ENCODE results near the gene CDK10.

CDK10 gene, protein sequence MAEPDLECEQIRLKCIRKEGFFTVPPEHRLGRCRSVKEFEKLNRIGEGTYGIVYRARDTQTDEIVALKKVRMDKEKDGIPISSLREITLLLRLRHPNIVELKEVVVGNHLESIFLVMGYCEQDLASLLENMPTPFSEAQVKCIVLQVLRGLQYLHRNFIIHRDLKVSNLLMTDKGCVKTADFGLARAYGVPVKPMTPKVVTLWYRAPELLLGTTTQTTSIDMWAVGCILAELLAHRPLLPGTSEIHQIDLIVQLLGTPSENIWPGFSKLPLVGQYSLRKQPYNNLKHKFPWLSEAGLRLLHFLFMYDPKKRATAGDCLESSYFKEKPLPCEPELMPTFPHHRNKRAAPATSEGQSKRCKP

DNA sequence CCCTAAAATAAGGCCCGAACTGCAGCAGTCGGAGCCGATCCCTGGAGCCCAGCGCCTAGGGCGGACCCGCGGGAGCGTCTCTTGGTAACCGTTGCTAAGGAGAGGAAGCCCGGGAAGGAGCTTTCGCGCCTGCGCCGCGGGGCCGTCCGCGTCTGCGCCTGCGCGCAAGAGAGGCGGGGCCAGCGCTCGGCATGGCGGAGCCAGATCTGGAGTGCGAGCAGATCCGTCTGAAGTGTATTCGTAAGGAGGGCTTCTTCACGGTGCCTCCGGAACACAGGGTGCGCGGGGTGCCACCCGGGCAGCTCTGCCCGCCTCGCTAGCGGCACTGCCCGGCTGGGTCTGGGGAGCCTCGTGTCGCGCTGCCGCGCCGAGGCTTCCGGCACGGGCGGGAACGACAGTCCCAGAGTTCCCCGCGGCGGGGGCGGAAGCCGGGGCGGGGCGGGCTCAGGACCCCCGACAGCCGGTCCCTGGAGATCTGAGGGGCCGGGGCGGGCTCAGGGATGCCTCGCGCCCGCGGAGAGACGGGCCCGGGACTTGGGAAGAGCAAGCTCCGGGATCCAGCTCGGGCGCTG is at the start of gene CDK10:
CDK10 (plus strand) TSS at position 170 of the 572 bp plus-strand sequence; CDS start at position 192, 22 bp downstream.
- peak within 1 kb of the TSS; percentile 87 for H3K4me3 ChIP-seq (ENCODE audit: low read depth, low read length)
- DNase-seq (ENCODE audit: low read depth): no peak
- TF ChIP-seq, protein P1, sequence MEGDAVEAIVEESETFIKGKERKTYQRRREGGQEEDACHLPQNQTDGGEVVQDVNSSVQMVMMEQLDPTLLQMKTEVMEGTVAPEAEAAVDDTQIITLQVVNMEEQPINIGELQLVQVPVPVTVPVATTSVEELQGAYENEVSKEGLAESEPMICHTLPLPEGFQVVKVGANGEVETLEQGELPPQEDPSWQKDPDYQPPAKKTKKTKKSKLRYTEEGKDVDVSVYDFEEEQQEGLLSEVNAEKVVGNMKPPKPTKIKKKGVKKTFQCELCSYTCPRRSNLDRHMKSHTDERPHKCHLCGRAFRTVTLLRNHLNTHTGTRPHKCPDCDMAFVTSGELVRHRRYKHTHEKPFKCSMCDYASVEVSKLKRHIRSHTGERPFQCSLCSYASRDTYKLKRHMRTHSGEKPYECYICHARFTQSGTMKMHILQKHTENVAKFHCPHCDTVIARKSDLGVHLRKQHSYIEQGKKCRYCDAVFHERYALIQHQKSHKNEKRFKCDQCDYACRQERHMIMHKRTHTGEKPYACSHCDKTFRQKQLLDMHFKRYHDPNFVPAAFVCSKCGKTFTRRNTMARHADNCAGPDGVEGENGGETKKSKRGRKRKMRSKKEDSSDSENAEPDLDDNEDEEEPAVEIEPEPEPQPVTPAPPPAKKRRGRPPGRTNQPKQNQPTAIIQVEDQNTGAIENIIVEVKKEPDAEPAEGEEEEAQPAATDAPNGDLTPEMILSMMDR (IDR thresholded peaks at IDR 0.05; ENCODE audit: low read depth, low read length, missing control alignments): no peak

DNA sequence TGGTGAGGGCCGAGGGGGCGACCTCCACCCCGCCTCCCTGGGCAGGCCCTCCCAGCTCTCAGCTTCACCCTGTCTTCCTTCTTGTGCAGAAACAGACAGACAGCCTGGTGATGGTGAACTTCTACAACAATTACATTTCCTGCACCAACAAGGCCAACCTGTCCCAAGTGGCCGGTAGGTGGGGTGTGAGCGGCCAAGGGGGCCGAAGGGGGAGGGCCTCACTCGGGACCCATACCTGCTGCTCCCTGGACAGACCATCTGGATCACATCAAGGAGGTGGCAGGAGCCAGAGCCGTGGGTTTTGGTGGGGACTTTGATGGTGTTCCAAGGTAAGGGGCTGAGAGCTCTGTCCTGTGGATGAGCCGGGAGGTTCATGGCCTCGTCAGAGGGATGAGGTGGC is 49.1 kb upstream of the CDK10 start:
- no peak for DNase-seq (ENCODE audit: low read depth)
- H3K4me3 ChIP-seq (ENCODE audit: low read depth, low read length): no peak overlapping the region
- TF ChIP-seq, protein P1 (IDR thresholded peaks at IDR 0.05; ENCODE audit: low read depth, low read length, missing control alignments): peak; percentile 2

DNA sequence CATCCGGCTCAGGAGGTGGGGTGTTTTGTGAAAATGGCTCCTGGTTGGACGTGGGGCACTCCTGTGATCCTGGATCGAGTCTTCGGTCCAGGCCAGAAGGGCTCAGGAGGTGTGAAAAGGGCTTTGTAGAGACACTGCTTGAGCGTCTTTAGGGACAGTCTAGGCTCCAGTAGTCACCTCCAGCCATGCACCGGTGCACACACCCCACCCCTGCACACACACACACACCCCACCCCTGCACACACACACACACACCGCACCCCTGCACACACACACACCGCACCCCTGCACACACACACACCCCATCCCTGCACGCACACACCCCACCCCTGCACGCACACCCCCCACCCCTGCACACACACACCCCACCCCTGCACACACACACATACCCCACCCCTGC is 48.0 kb upstream of the CDK10 start:
- TF ChIP-seq, protein P1 (IDR thresholded peaks at IDR 0.05; ENCODE audit: low read depth, low read length, missing control alignments): no peak
- DNase-seq (ENCODE audit: low read depth): no peak
- no peak overlapping the region for H3K4me3 ChIP-seq (ENCODE audit: low read depth, low read length)

DNA sequence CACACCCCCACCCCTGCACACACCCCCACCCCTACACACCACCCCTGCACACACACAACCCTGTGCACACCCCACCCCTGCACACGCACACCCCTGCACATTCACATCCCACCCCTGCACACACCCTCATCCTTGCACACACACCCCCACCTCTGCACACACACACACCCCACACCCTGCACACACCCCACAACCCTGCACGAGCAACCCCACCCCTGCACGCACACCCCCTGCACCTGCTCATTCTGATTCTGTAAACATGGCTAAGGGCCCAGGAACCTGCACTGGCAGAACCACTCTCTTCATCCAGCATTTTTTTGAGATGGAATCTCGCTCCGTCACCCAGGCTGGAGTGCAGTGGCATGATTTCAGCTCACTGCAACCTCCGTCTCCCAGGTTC is 47.1 kb upstream of the CDK10 start:
- TF ChIP-seq, protein P1 (IDR thresholded peaks at IDR 0.05; ENCODE audit: low read depth, low read length, missing control alignments): no peak
- no peak for DNase-seq (ENCODE audit: low read depth)
- H3K4me3 ChIP-seq (ENCODE audit: low read depth, low read length): no peak overlapping the region

DNA sequence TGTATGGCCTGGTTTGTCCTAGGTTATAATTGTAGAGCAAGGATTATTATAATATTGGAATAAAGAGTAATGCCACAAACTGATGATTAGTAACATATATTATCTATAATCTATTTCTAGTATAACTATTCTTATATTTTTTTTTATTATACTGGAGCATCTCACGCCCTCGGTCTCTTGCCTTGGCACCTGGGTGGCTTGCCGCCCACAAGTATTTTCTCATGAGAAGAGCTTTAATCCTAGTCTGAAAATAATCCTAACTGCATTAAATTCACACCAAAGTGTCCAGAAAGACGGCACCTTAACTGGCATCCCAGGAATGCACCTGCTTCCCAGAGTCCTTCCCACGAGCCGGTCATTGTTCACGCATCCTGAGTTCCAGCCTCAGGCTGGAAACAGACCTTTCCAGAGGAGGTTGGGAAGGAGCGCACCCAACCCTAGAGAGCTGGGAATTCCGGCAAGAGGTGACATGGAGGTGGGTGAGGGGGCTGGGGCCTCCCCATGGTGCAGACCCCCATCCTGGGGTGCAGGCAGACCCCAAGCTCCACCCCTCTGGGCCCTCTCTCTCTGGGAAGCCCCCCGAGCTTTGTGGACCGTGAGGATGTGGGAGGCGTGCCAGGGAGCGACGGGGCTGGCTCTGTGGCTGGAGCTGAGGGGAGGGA is 44.9 kb upstream of the CDK10 start:
- TF ChIP-seq, protein P1 (IDR thresholded peaks at IDR 0.05; ENCODE audit: low read depth, low read length, missing control alignments): no peak
- DNase-seq (ENCODE audit: low read depth): no peak
- no peak overlapping the region for H3K4me3 ChIP-seq (ENCODE audit: low read depth, low read length)

DNA sequence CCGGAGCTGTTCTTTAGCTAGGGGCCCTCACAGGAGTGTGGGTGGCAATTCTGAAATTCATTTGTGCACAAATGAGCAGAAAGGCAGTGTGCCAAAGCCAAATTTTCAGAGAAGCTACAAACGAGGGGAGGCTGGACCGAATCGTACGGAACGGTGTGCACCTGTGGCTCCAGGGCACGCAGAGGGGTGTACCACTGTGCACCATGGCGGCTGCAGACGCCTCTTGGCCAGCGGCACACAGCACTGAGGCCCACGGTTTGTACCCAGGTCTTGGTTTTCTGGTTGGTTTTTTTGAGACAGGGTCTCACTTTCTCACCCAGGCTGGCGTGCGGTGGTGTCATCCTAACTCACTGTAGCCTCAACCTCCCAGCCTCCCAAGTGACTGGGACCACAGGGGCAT is 43.9 kb upstream of the CDK10 start:
- TF ChIP-seq, protein P1 (IDR thresholded peaks at IDR 0.05; ENCODE audit: low read depth, low read length, missing control alignments): no peak
- H3K4me3 ChIP-seq (ENCODE audit: low read depth, low read length): no peak overlapping the region
- no peak for DNase-seq (ENCODE audit: low read depth)

All from GM12864 (cell line).